Keratinocyte (primary cell): ENCODE measurements around the gene LYSET.

Source experiments
- CTCF ChIP-seq, 3 experiments: IDR thresholded peaks in 1 of 3; conservative IDR thresholded peaks in 1 of 3; optimal IDR thresholded peaks in 1 of 3; 2 replicates in 2 of 3; 3 replicates in 1 of 3; pipeline versions ENCODE3 to v1.5.1; 2011; ENCODE audit warnings: low read length in 3 of 3, mild to moderate bottlenecking in 3 of 3, moderate library complexity in 2 of 3, control low read depth in 1 of 3, inconsistent platforms in 1 of 3; ENCODE audit not compliant: insufficient read depth in 2 of 3; ENCODE audit errors: extremely low read depth in 1 of 3
- EZH2 ChIP-seq: IDR thresholded peaks from one replicate; pipeline ENCODE4 v1.6.1; 2012; ENCODE audit warnings: inconsistent platforms, mild to moderate bottlenecking, low read length, moderate library complexity

- TF ChIP-seq CTCF (optimal IDR thresholded peaks at IDR 0.05 in 1 of 3, IDR thresholded peaks at IDR 0.05 in 1 of 3, conservative IDR thresholded peaks at IDR 0.05 in 1 of 3; ENCODE audit: extremely low read depth in 1 of 3, insufficient read depth in 2 of 3, low read length in 3 of 3) (no peak), EZH2 (no peak)
Observed at GRCh38 chr14:93146119-93146518, 39.0 kb upstream of the LYSET start.
